Measurements from ENCODE around the gene MAP4.

MAP4 gene

DNA sequence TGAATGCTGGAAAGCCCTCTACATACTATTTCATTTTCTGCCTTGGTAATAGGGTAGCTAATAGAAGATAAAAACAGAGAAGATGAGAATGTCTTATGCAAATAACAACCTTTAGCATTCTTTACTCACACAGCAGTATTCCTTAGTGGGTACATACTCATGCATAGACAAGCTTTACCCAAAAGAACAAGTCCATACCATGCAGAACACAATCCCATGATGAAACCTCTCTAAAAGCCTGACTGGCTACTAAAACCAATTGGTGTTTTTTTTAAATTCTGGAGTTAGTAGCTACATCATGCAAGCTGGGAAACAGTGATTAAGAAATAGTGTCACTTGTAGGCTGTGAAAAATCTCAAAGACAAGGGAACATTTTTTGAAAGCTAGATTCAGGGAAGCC, 108.4 kb downstream of the MAP4 start (continued):
- TF ChIP-seq, protein P1, sequence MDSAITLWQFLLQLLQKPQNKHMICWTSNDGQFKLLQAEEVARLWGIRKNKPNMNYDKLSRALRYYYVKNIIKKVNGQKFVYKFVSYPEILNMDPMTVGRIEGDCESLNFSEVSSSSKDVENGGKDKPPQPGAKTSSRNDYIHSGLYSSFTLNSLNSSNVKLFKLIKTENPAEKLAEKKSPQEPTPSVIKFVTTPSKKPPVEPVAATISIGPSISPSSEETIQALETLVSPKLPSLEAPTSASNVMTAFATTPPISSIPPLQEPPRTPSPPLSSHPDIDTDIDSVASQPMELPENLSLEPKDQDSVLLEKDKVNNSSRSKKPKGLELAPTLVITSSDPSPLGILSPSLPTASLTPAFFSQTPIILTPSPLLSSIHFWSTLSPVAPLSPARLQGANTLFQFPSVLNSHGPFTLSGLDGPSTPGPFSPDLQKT (IDR thresholded peaks at IDR 0.05; ENCODE audit: borderline replicate concordance, low read depth, low read length) = no peak
- TF ChIP-seq, protein P2, sequence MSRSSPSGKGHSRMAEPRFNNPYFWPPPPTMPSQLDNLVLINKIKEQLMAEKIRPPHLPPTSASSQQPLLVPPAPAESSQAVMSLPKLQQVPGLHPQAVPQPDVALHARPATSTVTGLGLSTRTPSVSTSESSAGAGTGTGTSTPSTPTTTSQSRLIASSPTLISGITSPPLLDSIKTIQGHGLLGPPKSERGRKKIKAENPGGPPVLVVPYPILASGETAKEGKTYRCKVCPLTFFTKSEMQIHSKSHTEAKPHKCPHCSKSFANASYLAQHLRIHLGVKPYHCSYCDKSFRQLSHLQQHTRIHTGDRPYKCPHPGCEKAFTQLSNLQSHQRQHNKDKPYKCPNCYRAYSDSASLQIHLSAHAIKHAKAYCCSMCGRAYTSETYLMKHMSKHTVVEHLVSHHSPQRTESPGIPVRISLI (tag by site-specific recombination; IDR thresholded peaks at IDR 0.05) = no peak
- TF ChIP-seq, protein P3, sequence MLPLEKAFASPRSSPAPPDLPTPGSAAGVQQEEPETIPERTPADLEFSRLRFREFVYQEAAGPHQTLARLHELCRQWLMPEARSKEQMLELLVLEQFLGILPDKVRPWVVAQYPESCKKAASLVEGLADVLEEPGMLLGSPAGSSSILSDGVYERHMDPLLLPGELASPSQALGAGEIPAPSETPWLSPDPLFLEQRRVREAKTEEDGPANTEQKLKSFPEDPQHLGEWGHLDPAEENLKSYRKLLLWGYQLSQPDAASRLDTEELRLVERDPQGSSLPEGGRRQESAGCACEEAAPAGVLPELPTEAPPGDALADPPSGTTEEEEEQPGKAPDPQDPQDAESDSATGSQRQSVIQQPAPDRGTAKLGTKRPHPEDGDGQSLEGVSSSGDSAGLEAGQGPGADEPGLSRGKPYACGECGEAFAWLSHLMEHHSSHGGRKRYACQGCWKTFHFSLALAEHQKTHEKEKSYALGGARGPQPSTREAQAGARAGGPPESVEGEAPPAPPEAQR (tag by site-specific recombination; IDR thresholded peaks at IDR 0.05) = no peak

DNA sequence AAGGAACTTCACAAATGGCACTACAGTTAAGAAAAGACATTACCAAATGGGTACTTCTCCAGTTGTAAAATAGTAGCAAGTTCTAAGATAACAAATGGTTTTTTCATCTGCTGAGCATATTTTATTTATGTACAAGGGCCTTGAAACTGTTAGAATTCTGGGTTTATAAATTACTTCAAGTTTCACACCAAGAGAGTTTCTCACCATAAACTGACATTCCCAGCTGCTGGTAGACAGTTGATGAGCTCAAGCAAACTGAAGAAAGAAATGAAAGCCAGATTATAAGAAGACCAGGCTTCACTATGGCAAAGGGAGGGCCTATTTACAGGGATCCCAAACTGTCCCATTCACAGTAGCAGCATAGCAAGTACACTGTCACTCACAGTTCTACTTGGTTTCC, 113.5 kb downstream of the MAP4 start:
- H3K36me3 ChIP-seq (ENCODE audit: control insufficient read depth in 2 of 2, insufficient read depth in 1 of 2, low read length in 2 of 2) = peaks cover 0 to 1% of the 10 kb centered on the region in 2 experiments; a peak in 2 of 3 replicates
- H3K27ac ChIP-seq (ENCODE audit: extremely low read depth, low read depth, low read length) = no peak overlapping the region
- ChIA-PET CTCF (no interaction called here), POLR2A (no interaction called here)
- no peak overlapping the region for H3K4me3 ChIP-seq (ENCODE audit: low read depth, low read length)
- TF ChIP-seq, protein P4, sequence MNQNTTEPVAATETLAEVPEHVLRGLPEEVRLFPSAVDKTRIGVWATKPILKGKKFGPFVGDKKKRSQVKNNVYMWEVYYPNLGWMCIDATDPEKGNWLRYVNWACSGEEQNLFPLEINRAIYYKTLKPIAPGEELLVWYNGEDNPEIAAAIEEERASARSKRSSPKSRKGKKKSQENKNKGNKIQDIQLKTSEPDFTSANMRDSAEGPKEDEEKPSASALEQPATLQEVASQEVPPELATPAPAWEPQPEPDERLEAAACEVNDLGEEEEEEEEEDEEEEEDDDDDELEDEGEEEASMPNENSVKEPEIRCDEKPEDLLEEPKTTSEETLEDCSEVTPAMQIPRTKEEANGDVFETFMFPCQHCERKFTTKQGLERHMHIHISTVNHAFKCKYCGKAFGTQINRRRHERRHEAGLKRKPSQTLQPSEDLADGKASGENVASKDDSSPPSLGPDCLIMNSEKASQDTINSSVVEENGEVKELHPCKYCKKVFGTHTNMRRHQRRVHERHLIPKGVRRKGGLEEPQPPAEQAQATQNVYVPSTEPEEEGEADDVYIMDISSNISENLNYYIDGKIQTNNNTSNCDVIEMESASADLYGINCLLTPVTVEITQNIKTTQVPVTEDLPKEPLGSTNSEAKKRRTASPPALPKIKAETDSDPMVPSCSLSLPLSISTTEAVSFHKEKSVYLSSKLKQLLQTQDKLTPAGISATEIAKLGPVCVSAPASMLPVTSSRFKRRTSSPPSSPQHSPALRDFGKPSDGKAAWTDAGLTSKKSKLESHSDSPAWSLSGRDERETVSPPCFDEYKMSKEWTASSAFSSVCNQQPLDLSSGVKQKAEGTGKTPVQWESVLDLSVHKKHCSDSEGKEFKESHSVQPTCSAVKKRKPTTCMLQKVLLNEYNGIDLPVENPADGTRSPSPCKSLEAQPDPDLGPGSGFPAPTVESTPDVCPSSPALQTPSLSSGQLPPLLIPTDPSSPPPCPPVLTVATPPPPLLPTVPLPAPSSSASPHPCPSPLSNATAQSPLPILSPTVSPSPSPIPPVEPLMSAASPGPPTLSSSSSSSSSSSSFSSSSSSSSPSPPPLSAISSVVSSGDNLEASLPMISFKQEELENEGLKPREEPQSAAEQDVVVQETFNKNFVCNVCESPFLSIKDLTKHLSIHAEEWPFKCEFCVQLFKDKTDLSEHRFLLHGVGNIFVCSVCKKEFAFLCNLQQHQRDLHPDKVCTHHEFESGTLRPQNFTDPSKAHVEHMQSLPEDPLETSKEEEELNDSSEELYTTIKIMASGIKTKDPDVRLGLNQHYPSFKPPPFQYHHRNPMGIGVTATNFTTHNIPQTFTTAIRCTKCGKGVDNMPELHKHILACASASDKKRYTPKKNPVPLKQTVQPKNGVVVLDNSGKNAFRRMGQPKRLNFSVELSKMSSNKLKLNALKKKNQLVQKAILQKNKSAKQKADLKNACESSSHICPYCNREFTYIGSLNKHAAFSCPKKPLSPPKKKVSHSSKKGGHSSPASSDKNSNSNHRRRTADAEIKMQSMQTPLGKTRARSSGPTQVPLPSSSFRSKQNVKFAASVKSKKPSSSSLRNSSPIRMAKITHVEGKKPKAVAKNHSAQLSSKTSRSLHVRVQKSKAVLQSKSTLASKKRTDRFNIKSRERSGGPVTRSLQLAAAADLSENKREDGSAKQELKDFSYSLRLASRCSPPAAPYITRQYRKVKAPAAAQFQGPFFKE (tag by site-specific recombination; IDR thresholded peaks at IDR 0.05; ENCODE audit: borderline replicate concordance) = no peak
- TF ChIP-seq, protein P5, sequence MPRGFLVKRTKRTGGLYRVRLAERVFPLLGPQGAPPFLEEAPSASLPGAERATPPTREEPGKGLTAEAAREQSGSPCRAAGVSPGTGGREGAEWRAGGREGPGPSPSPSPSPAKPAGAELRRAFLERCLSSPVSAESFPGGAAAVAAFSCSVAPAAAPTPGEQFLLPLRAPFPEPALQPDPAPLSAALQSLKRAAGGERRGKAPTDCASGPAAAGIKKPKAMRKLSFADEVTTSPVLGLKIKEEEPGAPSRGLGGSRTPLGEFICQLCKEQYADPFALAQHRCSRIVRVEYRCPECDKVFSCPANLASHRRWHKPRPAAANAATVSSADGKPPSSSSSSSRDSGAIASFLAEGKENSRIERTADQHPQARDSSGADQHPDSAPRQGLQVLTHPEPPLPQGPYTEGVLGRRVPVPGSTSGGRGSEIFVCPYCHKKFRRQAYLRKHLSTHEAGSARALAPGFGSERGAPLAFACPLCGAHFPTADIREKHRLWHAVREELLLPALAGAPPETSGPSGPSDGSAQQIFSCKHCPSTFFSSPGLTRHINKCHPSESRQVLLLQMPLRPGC (tag by site-specific recombination; IDR thresholded peaks at IDR 0.05) = no peak
- H3K9me3 ChIP-seq (ENCODE audit: control insufficient read depth, insufficient read depth, low read depth, low read length) = no peaks in the 10 kb centered on the region
- no peaks in the 10 kb centered on the region for H3K4me1 ChIP-seq (ENCODE audit: control insufficient read depth, insufficient read depth, low read length)

DNA sequence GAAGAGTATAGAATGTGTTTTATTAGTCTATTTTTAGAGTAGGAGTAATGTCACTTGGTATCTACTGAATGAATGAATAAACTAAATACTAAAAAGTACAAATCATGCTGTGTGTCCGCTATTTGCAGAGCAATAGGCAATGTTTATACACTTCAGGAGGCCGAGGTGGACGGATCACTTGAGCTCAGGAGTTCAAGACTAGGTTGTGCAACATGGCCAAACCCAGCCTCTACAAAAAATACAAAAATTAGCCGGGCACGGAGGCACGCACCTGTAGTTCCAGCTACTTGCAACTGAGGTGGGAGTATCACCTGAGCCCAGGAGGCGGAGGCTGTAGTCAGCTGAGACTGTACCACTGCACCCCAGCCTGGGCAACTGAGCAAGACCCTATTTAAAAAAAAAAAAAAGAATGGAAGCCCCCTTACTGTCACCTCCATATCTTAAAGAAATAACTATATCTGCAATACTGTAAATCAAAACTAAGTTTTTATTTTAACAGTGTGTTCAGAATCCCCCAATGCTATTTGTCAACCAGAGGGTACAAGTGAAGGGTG, 114.9 kb downstream of the MAP4 start:
- no peak overlapping the region for H3K27ac ChIP-seq (ENCODE audit: extremely low read depth, low read depth, low read length)
- TF ChIP-seq ZIC2 (tag by site-specific recombination; IDR thresholded peaks at IDR 0.05) = no peak
- TF ChIP-seq, protein P6, sequence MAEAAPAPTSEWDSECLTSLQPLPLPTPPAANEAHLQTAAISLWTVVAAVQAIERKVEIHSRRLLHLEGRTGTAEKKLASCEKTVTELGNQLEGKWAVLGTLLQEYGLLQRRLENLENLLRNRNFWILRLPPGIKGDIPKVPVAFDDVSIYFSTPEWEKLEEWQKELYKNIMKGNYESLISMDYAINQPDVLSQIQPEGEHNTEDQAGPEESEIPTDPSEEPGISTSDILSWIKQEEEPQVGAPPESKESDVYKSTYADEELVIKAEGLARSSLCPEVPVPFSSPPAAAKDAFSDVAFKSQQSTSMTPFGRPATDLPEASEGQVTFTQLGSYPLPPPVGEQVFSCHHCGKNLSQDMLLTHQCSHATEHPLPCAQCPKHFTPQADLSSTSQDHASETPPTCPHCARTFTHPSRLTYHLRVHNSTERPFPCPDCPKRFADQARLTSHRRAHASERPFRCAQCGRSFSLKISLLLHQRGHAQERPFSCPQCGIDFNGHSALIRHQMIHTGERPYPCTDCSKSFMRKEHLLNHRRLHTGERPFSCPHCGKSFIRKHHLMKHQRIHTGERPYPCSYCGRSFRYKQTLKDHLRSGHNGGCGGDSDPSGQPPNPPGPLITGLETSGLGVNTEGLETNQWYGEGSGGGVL (tag by site-specific recombination; IDR thresholded peaks at IDR 0.05) = no peak
- no peak for TF ChIP-seq GLIS2 (tag by site-specific recombination; IDR thresholded peaks at IDR 0.05)
- no peak for TF ChIP-seq ZNF2 (tag by site-specific recombination; IDR thresholded peaks at IDR 0.05)
- no peak for TF ChIP-seq MEIS1 (CRISPR knock-in tag; IDR thresholded peaks at IDR 0.05; ENCODE audit: borderline replicate concordance)
- TF ChIP-seq YY2 (tag by site-specific recombination; IDR thresholded peaks at IDR 0.05) = no peak
- TF ChIP-seq ZNF701 (tag by site-specific recombination; IDR thresholded peaks at IDR 0.05) = no peak
- TF ChIP-seq ZNF623 (tag by site-specific recombination; IDR thresholded peaks at IDR 0.05) = no peak
- no peaks in the 10 kb centered on the region for H3K4me1 ChIP-seq (ENCODE audit: control insufficient read depth, insufficient read depth, low read length)
- H3K9me3 ChIP-seq (ENCODE audit: control insufficient read depth, insufficient read depth, low read depth, low read length) = no peaks in the 10 kb centered on the region
- CTCF ChIA-PET = no interaction called here
- POLR2A ChIA-PET = no interaction called here
- no peak overlapping the region for H3K4me3 ChIP-seq (ENCODE audit: low read depth, low read length)
- H3K36me3 ChIP-seq (ENCODE audit: control insufficient read depth in 2 of 2, insufficient read depth in 1 of 2, low read length in 2 of 2) = no peaks in the 10 kb centered on the region; a peak in 1 of 3 replicates

Data from HEK293 (cell line).